GM12878 (cell line): ENCODE data around the gene ELOA. TPM values are rescaled to one million over a fixed set of nuclear protein-coding genes. Genes with fewer than 3 reads are reported as not detected.

Source experiments
- BACH1 ChIP-seq: fragments of 450-650 bp; IDR thresholded peaks from 2 replicates; pipeline ENCODE4 v1.6.1; 2017; ENCODE audit warnings: mild to moderate bottlenecking, borderline replicate concordance
- BHLHE40 ChIP-seq, 2 experiments: fragments of 450-650 bp in 1 of 2; IDR thresholded peaks; 2 replicates each; pipeline ENCODE4 v1.6.1; 2011 to 2017; ENCODE audit warnings: low read depth in 2 of 2, borderline replicate concordance in 1 of 2, improper control_type of control experiment in 1 of 2, low read length in 1 of 2, mild to moderate bottlenecking in 1 of 2
- CBFB ChIP-seq: IDR thresholded peaks from 2 replicates; pipeline ENCODE4 v1.6.1; 2016; ENCODE audit warnings: antibody characterized with exemption, low read depth
- CHD1 ChIP-seq: IDR thresholded peaks from 2 replicates; pipeline ENCODE4 v1.6.1; 2012; ENCODE audit warnings: low read depth, low read length, improper control_type of control experiment
- CHD2 ChIP-seq: IDR thresholded peaks from 2 replicates; pipeline ENCODE4 v1.6.1; 2011; ENCODE audit warnings: low read depth, low read length, improper control_type of control experiment, borderline replicate concordance
- CREM ChIP-seq: IDR thresholded peaks from 2 replicates; pipeline ENCODE4 v1.6.1; 2014; ENCODE audit warnings: antibody characterized with exemption, low read depth
- DPF2 ChIP-seq: fragments of 450-650 bp; IDR thresholded peaks from 2 replicates; pipeline ENCODE4 v1.6.1; 2017; ENCODE audit warnings: mild to moderate bottlenecking
- GABPA ChIP-seq: IDR thresholded peaks from 2 replicates; pipeline ENCODE4 v1.6.1; 2014; ENCODE audit warnings: antibody characterized with exemption, low read depth, mild to moderate bottlenecking, inconsistent platforms
- HCFC1 ChIP-seq: fragments of 150-350 bp; IDR thresholded peaks from 2 replicates; pipeline ENCODE4 v1.6.1; 2014; ENCODE audit warnings: low read length
- HDGF ChIP-seq: fragments of 450-650 bp; IDR thresholded peaks from 2 replicates; pipeline ENCODE4 v1.6.1; 2016; ENCODE audit warnings: antibody characterized with exemption
- LARP7 ChIP-seq: fragments of 450-650 bp; IDR thresholded peaks from 2 replicates; pipeline ENCODE4 v1.6.1; 2017; ENCODE audit warnings: mild to moderate bottlenecking
- MXI1 ChIP-seq: fragments of 150-350 bp; IDR thresholded peaks from 2 replicates; pipeline ENCODE4 v1.6.1; 2011; ENCODE audit warnings: low read depth, mild to moderate bottlenecking, inconsistent platforms, low read length, improper control_type of control experiment
- NR2F1 ChIP-seq: fragments of 450-650 bp; conservative IDR thresholded peaks from 2 replicates; pipeline ENCODE4 v1.6.1; 2017; ENCODE audit warnings: mild to moderate bottlenecking
- NRF1 ChIP-seq: conservative IDR thresholded peaks from 2 replicates; pipeline ENCODE4 v1.6.1; 2011; ENCODE audit warnings: mild to moderate bottlenecking, low read depth, low read length, improper control_type of control experiment
- POLR2A ChIP-seq: IDR thresholded peaks from 2 replicates; pipeline ENCODE4 v1.6.1; 2011; ENCODE audit warnings: low read depth, mild to moderate bottlenecking, low read length
- POLR2AphosphoS5 ChIP-seq: IDR thresholded peaks from 2 replicates; pipeline ENCODE4 v1.6.1; 2011; ENCODE audit warnings: mild to moderate bottlenecking, low read length, inconsistent platforms
- POU2F2 ChIP-seq: IDR thresholded peaks from 3 replicates; pipeline ENCODE4 v1.6.1; 2011; ENCODE audit warnings: low read depth, mild to moderate bottlenecking, low read length, borderline replicate concordance
- RB1 ChIP-seq: fragments of 450-650 bp; formaldehyde crosslinking; IDR thresholded peaks from 2 replicates; pipeline ENCODE4 v1.6.1; 2017; ENCODE audit warnings: mild to moderate bottlenecking, borderline replicate concordance
- RCOR1 ChIP-seq: conservative IDR thresholded peaks from 2 replicates; pipeline ENCODE4 v1.6.1; 2012; ENCODE audit warnings: low read depth, low read length, improper control_type of control experiment
- RELA ChIP-seq: fragments of 450-650 bp; IDR thresholded peaks from 2 replicates; pipeline ENCODE4 v1.8.0; 2014; ENCODE audit warnings: borderline replicate concordance; ENCODE audit not compliant: partially characterized antibody
- SIN3A ChIP-seq: IDR thresholded peaks from 2 replicates; pipeline ENCODE4 v1.6.1; 2012; ENCODE audit warnings: low read depth, low read length, improper control_type of control experiment
- SIX5 ChIP-seq: IDR thresholded peaks from 2 replicates; pipeline ENCODE4 v1.6.1; 2011; ENCODE audit warnings: mild to moderate bottlenecking, low read depth, low read length, moderate library complexity; ENCODE audit not compliant: severe bottlenecking
- SMAD5 ChIP-seq: IDR thresholded peaks from 2 replicates; pipeline ENCODE4 v1.6.1; 2016; ENCODE audit warnings: antibody characterized with exemption, low read depth
- SREBF1 ChIP-seq: IDR thresholded peaks from 2 replicates; pipeline ENCODE4 v1.6.1; 2012; ENCODE audit warnings: mild to moderate bottlenecking, low read length
- TAF1 ChIP-seq: IDR thresholded peaks from 2 replicates; pipeline ENCODE4 v1.6.1; 2011; ENCODE audit warnings: mild to moderate bottlenecking, low read depth, low read length, borderline replicate concordance
- polyA plus RNA-seq, 11 experiments: library from polyadenylated mRNA; depleted of rRNA in 4 of 11; unstranded in 6 of 11; stranded (reverse) in 5 of 11; fragments of >200 nt; fragmentation: Nextera tagmentation in 4 of 11; fragmentation: Illumina TruSeq in 1 of 11; extraction: Ambion mirVana in 4 of 11; extraction: Trizol in 1 of 11; gene quantifications; 1 replicate in 1 of 11; 2 replicates in 10 of 11; pipeline versions ENCODE4 v1.2.1 to v1.2.3, GENCODE V29; 2011 to 2016; ENCODE audit warnings: inconsistent platforms in 2 of 11, missing spikeins in 2 of 11, low read depth in 1 of 11
- total RNA-seq, 4 experiments: library from RNA; depleted of rRNA in 3 of 4; stranded (reverse); fragments of >200 nt in 3 of 4; fragmentation: Illumina TruSeq in 1 of 4; extraction: Trizol in 1 of 4; gene quantifications; 2 replicates each; pipeline versions ENCODE4 v1.2.1 to v1.2.3, GENCODE V29; 2013 to 2021
- TF ChIP-seq, protein P1 (sequence below): fragments of 450-650 bp; formaldehyde crosslinking; IDR thresholded peaks from 2 replicates; pipeline ENCODE4 v1.4.0; 2022; ENCODE audit warnings: mild to moderate bottlenecking, moderate library complexity
- TF ChIP-seq, protein P2 (sequence below): IDR thresholded peaks from 2 replicates; pipeline ENCODE4 v1.6.1; 2012; ENCODE audit warnings: low read depth, low read length, improper control_type of control experiment

The ELOA gene
- total and polyA plus RNA-seq, 10 of the 15 experiments (the other 5 are each of a cell fraction or from before 2014, with no cell fraction given), result 20.1 to 63.6 (median 39.8) TPM

DNA sequence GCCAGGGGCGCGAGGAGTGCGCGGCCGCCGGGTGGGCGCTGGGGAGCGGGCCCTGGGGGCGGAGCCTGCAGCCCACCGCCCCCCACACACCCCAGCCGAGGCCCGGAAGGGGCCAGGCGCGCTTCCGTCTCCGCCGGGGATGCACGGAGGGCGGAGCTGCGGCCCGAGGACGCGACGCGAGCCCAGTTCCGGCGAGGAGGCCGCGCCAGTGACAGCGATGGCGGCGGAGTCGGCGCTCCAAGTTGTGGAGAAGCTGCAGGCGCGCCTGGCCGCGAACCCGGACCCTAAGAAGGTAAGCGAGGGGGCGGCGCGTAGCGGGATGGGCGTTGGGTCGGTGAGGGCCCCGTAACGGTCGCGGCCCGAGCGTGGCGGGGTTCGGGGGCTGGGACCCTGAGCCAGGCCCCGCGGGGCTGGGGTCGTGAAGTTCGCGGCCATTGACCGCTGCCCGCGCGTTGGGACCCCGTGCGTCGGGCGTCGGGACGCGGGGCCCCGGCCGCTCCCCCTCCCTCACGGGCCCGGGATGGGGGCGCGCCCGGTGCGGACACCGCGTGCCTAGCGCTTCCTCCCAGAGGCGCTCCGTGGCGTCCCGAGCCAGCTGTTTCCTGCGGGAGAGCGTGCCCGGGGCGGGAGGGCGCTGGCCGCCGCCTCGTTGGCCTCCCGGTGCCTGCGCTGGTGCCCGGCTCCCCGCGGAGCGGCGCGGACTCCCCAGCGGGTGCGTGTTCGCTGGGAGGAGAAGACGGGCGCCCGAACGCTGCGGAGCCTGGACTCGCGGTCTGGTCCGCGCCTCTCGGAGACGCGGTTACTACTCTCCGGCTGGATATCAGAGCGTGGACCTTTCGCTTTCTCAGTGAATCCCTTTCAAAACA, at the start of gene ELOA (continued):
- TF ChIP-seq GABPA (peak; percentile 83), CREM (peak; percentile 18; the same call in 1 of the 2 replicates), SIN3A (peak; percentile 73), TAF1 (peak; percentile 90; the same call in 1 of the 2 replicates), CBFB (no peak), CHD2 (peak; percentile 20; the same call in 1 of the 2 replicates), RB1 (peak; percentile 17; the same call in 1 of the 2 replicates), RELA (peak; percentile 31), HCFC1 (peak; percentile 59), BHLHE40 (IDR thresholded peaks at IDR 0.05; ENCODE audit: borderline replicate concordance in 1 of 2, low read depth in 2 of 2, low read length in 1 of 2) (peak; percentile 34 to 74; a peak in 3 of 4 replicates), MXI1 (peak; percentile 55; the same call in 1 of the 2 replicates), SMAD5 (0 out of 2 replicates have a peak, but pooled peaks have one; percentile 42), NRF1 (no peak), NR2F1 (peak; percentile 67), POLR2A (peak; percentile 99), POLR2AphosphoS5 (peak; percentile 89; the same call in 1 of the 2 replicates), DPF2 (peak; percentile 68; the same call in 1 of the 2 replicates), RCOR1 (0 out of 2 replicates have a peak, but pooled peaks have one; percentile 70), SREBF1 (no peak), CHD1 (no peak), LARP7 (peak; percentile 81), HDGF (no peak), BACH1 (peak; percentile 74; the same call in 1 of the 2 replicates), SIX5 (peak; percentile 23), POU2F2 (peak; percentile 85; the same call in 2 of the 3 replicates)
- TF ChIP-seq, protein P1, sequence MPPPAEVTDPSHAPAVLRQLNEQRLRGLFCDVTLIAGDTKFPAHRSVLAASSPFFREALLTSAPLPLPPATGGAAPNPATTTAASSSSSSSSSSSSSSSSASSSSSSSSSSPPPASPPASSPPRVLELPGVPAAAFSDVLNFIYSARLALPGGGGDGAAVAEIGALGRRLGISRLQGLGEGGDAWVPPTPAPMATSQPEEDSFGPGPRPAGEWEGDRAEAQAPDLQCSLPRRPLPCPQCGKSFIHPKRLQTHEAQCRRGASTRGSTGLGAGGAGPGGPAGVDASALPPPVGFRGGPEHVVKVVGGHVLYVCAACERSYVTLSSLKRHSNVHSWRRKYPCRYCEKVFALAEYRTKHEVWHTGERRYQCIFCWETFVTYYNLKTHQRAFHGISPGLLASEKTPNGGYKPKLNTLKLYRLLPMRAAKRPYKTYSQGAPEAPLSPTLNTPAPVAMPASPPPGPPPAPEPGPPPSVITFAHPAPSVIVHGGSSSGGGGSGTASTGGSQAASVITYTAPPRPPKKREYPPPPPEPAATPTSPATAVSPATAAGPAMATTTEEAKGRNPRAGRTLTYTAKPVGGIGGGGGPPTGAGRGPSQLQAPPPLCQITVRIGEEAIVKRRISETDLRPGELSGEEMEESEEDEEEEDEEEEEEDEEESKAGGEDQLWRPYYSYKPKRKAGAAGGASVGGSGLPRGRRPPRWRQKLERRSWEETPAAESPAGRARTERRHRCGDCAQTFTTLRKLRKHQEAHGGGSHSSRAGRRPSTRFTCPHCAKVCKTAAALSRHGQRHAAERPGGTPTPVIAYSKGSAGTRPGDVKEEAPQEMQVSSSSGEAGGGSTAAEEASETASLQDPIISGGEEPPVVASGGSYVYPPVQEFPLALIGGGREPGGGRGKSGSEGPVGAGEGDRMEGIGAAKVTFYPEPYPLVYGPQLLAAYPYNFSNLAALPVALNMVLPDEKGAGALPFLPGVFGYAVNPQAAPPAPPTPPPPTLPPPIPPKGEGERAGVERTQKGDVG (CRISPR knock-in tag), result 0 out of 2 replicates have a peak, but pooled peaks have one; percentile 58
- TF ChIP-seq, protein P2, sequence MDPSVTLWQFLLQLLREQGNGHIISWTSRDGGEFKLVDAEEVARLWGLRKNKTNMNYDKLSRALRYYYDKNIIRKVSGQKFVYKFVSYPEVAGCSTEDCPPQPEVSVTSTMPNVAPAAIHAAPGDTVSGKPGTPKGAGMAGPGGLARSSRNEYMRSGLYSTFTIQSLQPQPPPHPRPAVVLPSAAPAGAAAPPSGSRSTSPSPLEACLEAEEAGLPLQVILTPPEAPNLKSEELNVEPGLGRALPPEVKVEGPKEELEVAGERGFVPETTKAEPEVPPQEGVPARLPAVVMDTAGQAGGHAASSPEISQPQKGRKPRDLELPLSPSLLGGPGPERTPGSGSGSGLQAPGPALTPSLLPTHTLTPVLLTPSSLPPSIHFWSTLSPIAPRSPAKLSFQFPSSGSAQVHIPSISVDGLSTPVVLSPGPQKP, result peak; percentile 60
